Thoracic aorta (tissue), 2 donors: Measurements from ENCODE around the gene TFDP1. TPM values are rescaled to one million over a fixed set of nuclear protein-coding genes. Genes with fewer than 3 reads are reported as not detected.

ENCODE experiments used
- ATAC-seq: fragments of 150-250 bp; one replicate; pipeline ENCODE4 v1.8.0; 2017; ENCODE audit warnings: low read depth; ENCODE audit not compliant: insufficient number of reproducible peaks, low FRiP score
- DNase-seq: peaks from one replicate; pipeline ENCODE4 v3.0.0-alpha.2; 2020; ENCODE audit warnings: low spot score
- H3K27ac ChIP-seq, 2 donors: fragments of 200-600 bp; sonication (generic); 1 replicate in 1 of 2; 2 replicates in 1 of 2; pipeline ENCODE4 v1.5.1; 2016; ENCODE audit warnings: mild to moderate bottlenecking in 2 of 2, moderate library complexity in 2 of 2
- H3K27me3 ChIP-seq: fragments of 200-600 bp; sonication (generic); replicated peaks from 2 replicates; pipeline ENCODE4 v1.6.0; 2016; ENCODE audit warnings: mild to moderate bottlenecking; ENCODE audit not compliant: insufficient read depth
- H3K36me3 ChIP-seq: fragments of 200-600 bp; sonication (generic); one replicate; pipeline ENCODE4 v1.5.1; 2016
- H3K4me1 ChIP-seq, 2 donors: fragments of 200-600 bp; sonication (generic); 1 replicate in 1 of 2; 2 replicates in 1 of 2; pipeline versions ENCODE4 v1.5.1 to v1.6.0; 2016; ENCODE audit warnings: low read depth in 2 of 2, mild to moderate bottlenecking in 1 of 2; ENCODE audit not compliant: control insufficient read depth in 1 of 2
- H3K4me3 ChIP-seq: fragments of 200-600 bp; sonication (generic); 2 replicates; pipeline ENCODE4 v1.5.1; 2016; ENCODE audit warnings: mild to moderate bottlenecking
- H3K9me3 ChIP-seq: fragments of 200-600 bp; sonication (generic); 2 replicates; pipeline ENCODE4 v1.5.1; 2016
- total RNA-seq, 2 donors: library from RNA; depleted of rRNA; stranded (reverse); fragments of >200 nt; gene quantifications; one replicate each; pipeline versions ENCODE4 v1.1.0 to v1.2.3, GENCODE V29; 2016
- TF ChIP-seq, protein P1 (sequence below): fragments of 200-600 bp; sonication (generic); IDR thresholded peaks from one replicate; pipeline ENCODE4 v1.5.1; 2019; ENCODE audit warnings: antibody characterized with exemption

The TFDP1 gene
- total RNA-seq, 2 donors from 2014 or later: 39.3 to 49.3 TPM

DNA sequence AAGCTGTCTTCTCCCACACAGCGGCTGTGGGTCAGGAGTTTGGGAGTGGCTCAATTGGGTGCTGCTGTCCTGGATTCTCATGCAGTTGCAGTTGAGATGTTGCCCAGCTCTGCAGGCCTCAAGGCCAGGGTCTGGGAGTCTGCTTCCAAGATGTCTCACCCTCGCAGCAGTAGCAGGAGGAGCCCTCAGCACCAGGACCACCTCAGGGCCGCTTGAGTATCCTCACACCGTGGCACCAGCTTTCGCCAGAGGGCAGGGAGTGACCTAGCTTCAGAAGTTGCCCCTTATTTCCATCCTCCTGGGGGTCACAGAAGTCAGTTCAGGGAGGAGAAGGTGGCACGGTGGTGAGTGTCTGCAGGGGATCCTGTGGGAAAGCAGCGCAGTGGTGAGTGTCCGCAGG, 20.9 kb downstream of the TFDP1 start:
- no peak overlapping the region for H3K4me3 ChIP-seq
- H3K27me3 ChIP-seq: no peaks in the 10 kb centered on the region
- TF ChIP-seq, protein P1, sequence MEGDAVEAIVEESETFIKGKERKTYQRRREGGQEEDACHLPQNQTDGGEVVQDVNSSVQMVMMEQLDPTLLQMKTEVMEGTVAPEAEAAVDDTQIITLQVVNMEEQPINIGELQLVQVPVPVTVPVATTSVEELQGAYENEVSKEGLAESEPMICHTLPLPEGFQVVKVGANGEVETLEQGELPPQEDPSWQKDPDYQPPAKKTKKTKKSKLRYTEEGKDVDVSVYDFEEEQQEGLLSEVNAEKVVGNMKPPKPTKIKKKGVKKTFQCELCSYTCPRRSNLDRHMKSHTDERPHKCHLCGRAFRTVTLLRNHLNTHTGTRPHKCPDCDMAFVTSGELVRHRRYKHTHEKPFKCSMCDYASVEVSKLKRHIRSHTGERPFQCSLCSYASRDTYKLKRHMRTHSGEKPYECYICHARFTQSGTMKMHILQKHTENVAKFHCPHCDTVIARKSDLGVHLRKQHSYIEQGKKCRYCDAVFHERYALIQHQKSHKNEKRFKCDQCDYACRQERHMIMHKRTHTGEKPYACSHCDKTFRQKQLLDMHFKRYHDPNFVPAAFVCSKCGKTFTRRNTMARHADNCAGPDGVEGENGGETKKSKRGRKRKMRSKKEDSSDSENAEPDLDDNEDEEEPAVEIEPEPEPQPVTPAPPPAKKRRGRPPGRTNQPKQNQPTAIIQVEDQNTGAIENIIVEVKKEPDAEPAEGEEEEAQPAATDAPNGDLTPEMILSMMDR: no peak
- ATAC-seq (no peak), DNase-seq (no peak)
- H3K4me1 ChIP-seq: no peaks in the 10 kb centered on the region
- no peaks in the 10 kb centered on the region for H3K36me3 ChIP-seq
- no peak overlapping the region for H3K27ac ChIP-seq
- no peaks in the 10 kb centered on the region for H3K9me3 ChIP-seq

DNA sequence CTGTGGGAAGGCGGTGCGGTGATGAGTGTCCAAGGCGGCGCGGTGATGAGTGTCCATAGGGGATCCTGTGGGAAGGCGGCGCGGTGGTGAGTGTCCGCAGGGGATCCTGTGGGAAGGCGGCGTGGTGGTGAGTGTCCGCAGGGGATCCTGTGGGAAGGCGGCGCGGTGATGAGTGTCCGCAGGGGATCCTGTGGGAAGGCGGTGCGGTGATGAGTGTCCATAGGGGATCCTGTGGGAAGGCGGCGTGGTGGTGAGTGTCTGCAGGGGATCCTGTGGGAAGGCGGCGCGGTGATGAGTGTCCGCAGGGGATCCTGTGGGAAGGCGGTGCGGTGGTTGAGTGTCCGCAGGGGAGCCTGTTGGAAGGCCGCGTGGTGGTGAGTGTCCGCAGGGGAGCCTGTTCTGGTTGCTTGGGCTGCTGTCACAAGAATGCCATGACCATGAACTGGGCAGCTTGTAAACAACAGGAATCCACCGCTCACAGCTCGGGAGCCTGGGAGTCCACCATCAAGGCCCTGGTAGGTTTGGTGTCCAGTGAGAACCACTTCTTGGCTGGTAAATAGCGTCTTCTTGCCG, 21.4 kb downstream of the TFDP1 start:
- H3K4me3 ChIP-seq: no peak overlapping the region
- no peak for DNase-seq
- ATAC-seq: no peak
- TF ChIP-seq, protein P1: no peak
- H3K36me3 ChIP-seq: no peaks in the 10 kb centered on the region
- H3K27me3 ChIP-seq: no peaks in the 10 kb centered on the region
- H3K9me3 ChIP-seq: no peaks in the 10 kb centered on the region
- no peak overlapping the region for H3K27ac ChIP-seq
- no peaks in the 10 kb centered on the region for H3K4me1 ChIP-seq

DNA sequence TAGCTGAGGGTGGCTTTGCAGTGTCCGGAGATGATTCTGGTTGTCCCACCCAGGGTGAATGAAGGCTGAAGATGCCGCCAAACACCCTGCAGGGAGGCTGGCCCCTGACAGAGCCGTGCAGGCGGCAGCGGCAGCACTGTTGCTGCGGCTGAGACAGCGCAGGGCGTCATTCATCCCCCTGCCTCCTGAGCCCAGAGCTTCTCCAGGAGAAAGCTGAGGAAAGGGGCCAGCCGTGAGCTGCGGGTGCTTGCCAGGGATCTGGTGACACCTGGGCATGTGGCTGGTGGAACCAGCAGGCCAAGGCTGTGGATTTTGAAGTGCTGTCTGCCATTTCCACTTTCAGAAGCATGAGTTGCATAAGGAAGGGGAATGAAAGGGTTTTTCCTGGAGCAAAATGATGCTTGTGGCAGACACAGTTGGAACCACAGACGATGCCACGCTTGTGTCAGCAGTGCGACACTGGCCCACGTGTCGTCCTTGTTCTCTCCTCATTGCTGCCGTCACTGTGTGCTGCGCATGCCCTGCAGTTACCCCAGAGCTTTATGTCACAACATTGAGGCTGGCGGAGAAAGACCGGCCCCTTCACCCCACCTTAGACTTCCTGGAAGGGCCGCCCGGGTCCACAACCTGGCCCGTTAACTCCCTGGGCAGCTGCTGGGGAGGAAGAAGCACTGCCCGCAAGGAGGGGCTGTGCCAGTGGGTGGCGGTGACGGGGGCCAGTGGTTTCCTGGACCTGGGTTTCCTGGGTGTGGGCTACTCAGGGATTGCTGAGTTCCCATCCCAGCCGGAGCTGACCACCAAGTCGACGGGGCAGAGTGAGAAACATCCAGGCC, 22.7 kb downstream of the TFDP1 start:
- Histone ChIP-seq H3K4me3 (no peak overlapping the region), H3K27ac (no peak overlapping the region), H3K9me3 (no peaks in the 10 kb centered on the region), H3K4me1 (no peaks in the 10 kb centered on the region), H3K27me3 (no peaks in the 10 kb centered on the region), H3K36me3 (no peaks in the 10 kb centered on the region)
- TF ChIP-seq, protein P1: no peak
- ATAC-seq (no peak), DNase-seq (no peak)

DNA sequence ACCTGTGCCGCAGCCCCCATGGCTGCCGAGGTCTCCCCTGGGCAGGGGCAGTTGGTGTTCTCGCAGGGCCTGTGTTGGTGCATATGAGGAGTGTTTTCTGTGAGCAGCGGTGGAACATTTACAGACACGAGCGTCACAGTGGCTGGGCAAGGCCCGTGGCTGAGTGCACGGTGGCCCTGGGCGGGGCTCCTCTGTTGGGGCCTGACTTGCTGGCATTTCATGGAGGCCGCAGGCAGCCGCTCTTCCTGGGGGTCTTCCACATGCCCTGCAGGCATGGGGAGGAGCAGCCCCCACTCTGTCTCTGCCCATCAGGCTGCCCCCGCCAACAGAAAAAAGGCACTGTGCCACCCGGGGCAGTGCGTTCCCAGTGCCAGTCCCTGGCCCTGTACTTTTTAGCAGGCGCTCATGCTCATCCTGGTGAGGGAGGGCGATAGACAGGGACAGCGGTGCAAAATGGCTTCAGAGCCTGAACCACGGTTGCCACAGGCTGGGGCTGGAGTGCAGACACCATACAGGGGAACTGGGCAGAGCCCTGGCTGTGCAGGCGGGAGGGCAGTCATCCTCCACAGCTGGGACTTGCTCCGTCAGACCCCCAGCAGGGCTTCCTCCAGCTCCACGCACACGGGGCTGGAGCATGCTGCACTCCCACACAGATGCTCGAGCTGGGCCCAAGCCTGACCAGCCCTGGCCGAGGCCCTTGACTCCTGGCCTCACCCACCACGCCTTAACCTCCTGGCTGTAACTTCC, 23.5 kb downstream of the TFDP1 start:
- no peak overlapping the region for H3K4me3 ChIP-seq
- no peaks in the 10 kb centered on the region for H3K36me3 ChIP-seq
- no peaks in the 10 kb centered on the region for H3K4me1 ChIP-seq
- H3K9me3 ChIP-seq: no peaks in the 10 kb centered on the region
- no peak overlapping the region for H3K27ac ChIP-seq
- no peaks in the 10 kb centered on the region for H3K27me3 ChIP-seq
- TF ChIP-seq, protein P1: no peak
- no peak for DNase-seq
- no peak for ATAC-seq

DNA sequence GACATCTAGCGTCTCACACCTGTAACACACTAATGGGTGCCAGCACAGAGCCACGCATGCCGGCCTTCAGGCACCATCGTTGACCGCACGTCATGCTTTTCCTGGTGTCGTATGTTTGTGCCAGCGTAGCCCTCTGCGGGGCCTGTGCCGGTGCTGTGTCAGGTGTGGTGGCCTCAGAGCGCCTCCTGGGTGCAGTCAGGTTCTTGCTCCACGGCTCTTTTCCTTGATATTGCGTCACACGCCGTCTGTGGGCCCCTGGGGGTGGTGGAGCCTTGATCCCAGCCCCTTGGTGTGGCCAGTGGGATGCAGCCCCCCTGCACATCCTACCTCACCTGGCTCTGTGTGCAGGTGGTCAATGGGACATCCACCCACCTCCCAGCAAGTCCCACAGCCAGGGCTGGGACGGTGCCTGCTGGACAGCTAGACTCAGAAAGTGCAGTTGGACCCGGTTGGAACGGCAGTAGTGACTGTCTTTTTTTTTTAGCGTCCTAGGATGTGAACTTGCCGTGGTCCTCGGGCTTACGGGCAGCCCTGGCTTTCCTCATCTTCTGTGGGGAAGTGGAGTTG, 24.5 kb downstream of the TFDP1 start:
- Histone ChIP-seq H3K4me1 (no peaks in the 10 kb centered on the region), H3K36me3 (no peaks in the 10 kb centered on the region), H3K9me3 (no peaks in the 10 kb centered on the region), H3K27ac (no peak overlapping the region), H3K4me3 (no peak overlapping the region), H3K27me3 (no peaks in the 10 kb centered on the region)
- TF ChIP-seq, protein P1: no peak
- DNase-seq (no peak), ATAC-seq (no peak)
